NB4 (cell line): Measurements from ENCODE around the gene ABLIM3.

Source experiments
- CTCF ChIP-seq: IDR thresholded peaks from one replicate; pipeline ENCODE4 v1.5.1; 2012; ENCODE audit warnings: low read depth, low read length
- MYC ChIP-seq: IDR thresholded peaks from 2 replicates; pipeline ENCODE4 v1.6.1; 2011; ENCODE audit warnings: low read depth, low read length
- POLR2A ChIP-seq: IDR thresholded peaks from 2 replicates; pipeline ENCODE4 v1.6.1; 2011; ENCODE audit warnings: mild to moderate bottlenecking; ENCODE audit not compliant: insufficient read length; ENCODE audit errors: extremely low read depth

- TF ChIP-seq CTCF, result no peak
- no peak for TF ChIP-seq POLR2A
- no peak for TF ChIP-seq MYC
These were observed 15.3 kb downstream of the ABLIM3 start for GRCh38 chr5:149156435-149157083.
